Stomach (tissue), 9 donors: ENCODE results near the gene SMOC2. TPM values are rescaled to one million over a fixed set of nuclear protein-coding genes. Genes with fewer than 3 reads are reported as not detected.

Source experiments
- DNase-seq, 2 donors: peaks; one replicate each; pipeline versions ENCODE4 v3.0.0 to v3.0.0-alpha.2; 2013 to 2019
- H3K27ac ChIP-seq, 5 donors: fragments of 200-600 bp in 4 of 5; sonication (generic) in 4 of 5; one replicate each; pipeline ENCODE4 v1.5.1; 2013 to 2019; ENCODE audit warnings: mild to moderate bottlenecking in 1 of 5, moderate library complexity in 1 of 5
- H3K27me3 ChIP-seq, 3 donors: fragments of 200-600 bp; sonication (generic); one replicate each; pipeline ENCODE4 v1.5.1; 2017 to 2019; ENCODE audit warnings: mixed run types in 1 of 3
- H3K36me3 ChIP-seq, 4 donors: fragments of 200-600 bp; sonication (generic); 1 replicate in 3 of 4; 2 replicates in 1 of 4; pipeline ENCODE4 v1.5.1; 2016 to 2019
- H3K4me1 ChIP-seq, 4 donors: fragments of 200-600 bp; sonication (generic); one replicate each; pipeline ENCODE4 v1.5.1; 2016 to 2019
- H3K4me3 ChIP-seq, 4 donors: fragments of 200-600 bp; sonication (generic) in 3 of 4; one replicate each; pipeline ENCODE4 v1.5.1; 2016 to 2019; ENCODE audit warnings: mild to moderate bottlenecking in 1 of 4
- H3K9me3 ChIP-seq, 4 donors: fragments of 200-600 bp; sonication (generic); one replicate each; pipeline ENCODE4 v1.5.1; 2016 to 2019
- EP300 ChIP-seq: sonication (generic); formaldehyde crosslinking; IDR thresholded peaks from one replicate; pipeline ENCODE4 v1.6.1; 2017; ENCODE audit warnings: antibody characterized with exemption
- POLR2A ChIP-seq, 4 donors: fragments of 450-650 bp; IDR thresholded peaks; one replicate each; pipeline ENCODE4 v1.6.1; 2016; ENCODE audit warnings: antibody characterized with exemption in 4 of 4, control low read depth in 2 of 4, mild to moderate bottlenecking in 1 of 4, moderate library complexity in 1 of 4
- POLR2AphosphoS5 ChIP-seq, 3 donors: sonication (generic); formaldehyde crosslinking; IDR thresholded peaks; one replicate each; pipeline ENCODE4 v1.6.1; 2016; ENCODE audit warnings: antibody characterized with exemption in 3 of 3
- WGBS, 5 donors: extraction: QIAGEN DNeasy Blood & Tissue Kit in 3 of 5; methylation state at CpG; one replicate each; pipeline versions ENCODE4 v1.1.5 to v1.1.7; 2013 to 2018; 5-methylcytosine and 5-hydroxymethylcytosine counted together
- intact Hi-C: fragments of 100-400 bp; cut with DNase I; formaldehyde crosslinking; loops from one replicate; pipeline ENCODE4 v1.15.1; 2023; ENCODE audit warnings: low total_unique reads
- polyA plus RNA-seq, 3 donors: library from polyadenylated mRNA; stranded (reverse); fragments of 200-250 nt; gene quantifications; one replicate each; pipeline ENCODE4 v1.2.3, GENCODE V29; 2013
- total RNA-seq, 5 donors: library from RNA; depleted of rRNA; stranded (reverse); fragments of >200 nt; gene quantifications; one replicate each; pipeline versions ENCODE4 v1.1.0 to v1.2.3, GENCODE V29; 2014 to 2016
- TF ChIP-seq, protein P1 (sequence below), 7 experiments: fragments of 450-650 bp in 4 of 7; fragments of 200-600 bp in 3 of 7; sonication (generic) in 3 of 7; IDR thresholded peaks; one replicate each; pipeline ENCODE4 v1.5.1; 2016 to 2019; ENCODE audit warnings: antibody characterized with exemption in 7 of 7, control low read depth in 2 of 7, mild to moderate bottlenecking in 1 of 7
- donor health status: healthy with polysubstance abuse.
- donor health status: Bipolar disorder and iron deficiency.
- donor health status: healthy.

SMOC2 gene
- total and polyA plus RNA-seq, 8 donors: 7.9 to 520 (median 76.9) TPM

DNA sequence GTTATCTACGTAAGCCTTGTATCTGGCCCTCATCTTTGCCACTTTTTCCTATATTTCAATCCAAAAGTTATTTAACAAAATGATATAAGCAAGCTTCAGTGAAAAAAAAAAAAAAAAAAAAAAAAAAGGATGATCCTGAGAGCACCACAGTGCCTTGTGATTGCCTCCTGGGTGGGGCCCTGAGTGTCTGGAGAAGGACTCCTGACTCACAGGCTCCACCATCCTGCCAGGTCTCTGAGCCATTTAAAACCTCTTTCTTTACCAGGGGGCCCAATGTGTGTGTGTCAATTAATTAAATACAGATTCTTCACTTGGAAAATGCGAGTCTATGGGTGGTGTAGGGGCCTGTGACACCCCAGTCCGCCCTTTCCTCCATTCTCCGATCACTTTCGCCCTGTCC is 105.2 kb downstream of the SMOC2 start:
- Histone ChIP-seq H3K9me3 (no peaks in the 10 kb centered on the region), H3K36me3 (peaks cover 0 to 10% (median 0%) of the 10 kb centered on the region in 4 donors), H3K27ac (peak overlapping the region in 3 of 5 donors; percentile 35 to 60 (median 39)), H3K4me3 (no peak overlapping the region), H3K27me3 (no peaks in the 10 kb centered on the region), H3K4me1 (peaks cover 0 to 15% (median 5%) of the 10 kb centered on the region in 4 donors)
- intact Hi-C loops: no loop called here
- 80 to 94% (median 92%) methylated on average over 5 of the region's 5 CpGs for WGBS, 5 donors
- TF ChIP-seq POLR2AphosphoS5 (IDR thresholded peaks at IDR 0.05) (no peak), POLR2A (IDR thresholded peaks at IDR 0.05) (no peak), EP300 (no peak)
- TF ChIP-seq, protein P1, sequence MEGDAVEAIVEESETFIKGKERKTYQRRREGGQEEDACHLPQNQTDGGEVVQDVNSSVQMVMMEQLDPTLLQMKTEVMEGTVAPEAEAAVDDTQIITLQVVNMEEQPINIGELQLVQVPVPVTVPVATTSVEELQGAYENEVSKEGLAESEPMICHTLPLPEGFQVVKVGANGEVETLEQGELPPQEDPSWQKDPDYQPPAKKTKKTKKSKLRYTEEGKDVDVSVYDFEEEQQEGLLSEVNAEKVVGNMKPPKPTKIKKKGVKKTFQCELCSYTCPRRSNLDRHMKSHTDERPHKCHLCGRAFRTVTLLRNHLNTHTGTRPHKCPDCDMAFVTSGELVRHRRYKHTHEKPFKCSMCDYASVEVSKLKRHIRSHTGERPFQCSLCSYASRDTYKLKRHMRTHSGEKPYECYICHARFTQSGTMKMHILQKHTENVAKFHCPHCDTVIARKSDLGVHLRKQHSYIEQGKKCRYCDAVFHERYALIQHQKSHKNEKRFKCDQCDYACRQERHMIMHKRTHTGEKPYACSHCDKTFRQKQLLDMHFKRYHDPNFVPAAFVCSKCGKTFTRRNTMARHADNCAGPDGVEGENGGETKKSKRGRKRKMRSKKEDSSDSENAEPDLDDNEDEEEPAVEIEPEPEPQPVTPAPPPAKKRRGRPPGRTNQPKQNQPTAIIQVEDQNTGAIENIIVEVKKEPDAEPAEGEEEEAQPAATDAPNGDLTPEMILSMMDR (IDR thresholded peaks at IDR 0.05): no peak
- DNase-seq: no peak

DNA sequence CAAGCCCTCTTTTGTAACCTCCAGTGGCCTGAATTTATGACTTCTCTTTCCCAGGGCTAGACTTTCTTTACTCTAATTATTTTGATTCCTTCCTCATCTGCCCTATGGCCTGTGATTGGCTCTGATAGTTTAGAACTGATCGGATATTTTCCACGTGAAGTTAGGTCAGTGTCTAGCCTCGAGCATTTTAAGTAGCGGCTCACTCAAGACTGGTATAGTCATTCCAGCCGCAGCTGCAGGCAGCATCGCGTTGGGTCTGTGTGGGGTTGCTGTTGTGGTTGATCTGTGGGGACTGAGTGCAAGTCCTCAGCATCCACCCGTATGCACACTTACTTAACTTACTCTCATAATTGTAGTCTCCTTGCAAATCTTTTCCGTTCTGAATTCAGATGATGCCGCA is 105.7 kb downstream of the SMOC2 start:
- Histone ChIP-seq H3K4me3 (no peak overlapping the region), H3K9me3 (no peaks in the 10 kb centered on the region), H3K27me3 (no peaks in the 10 kb centered on the region), H3K36me3 (peaks cover 0 to 15% (median 0%) of the 10 kb centered on the region in 4 donors), H3K27ac (peak overlapping the region in 2 of 5 donors; percentile 35 to 60), H3K4me1 (peaks cover 0 to 10% (median 3%) of the 10 kb centered on the region in 4 donors)
- DNase-seq: no peak
- 89 to 93% (median 91%) methylated on average over 10 of the region's 10 CpGs for WGBS, 5 donors
- intact Hi-C loops: no loop called here
- TF ChIP-seq, protein P1 (IDR thresholded peaks at IDR 0.05): no peak
- TF ChIP-seq POLR2AphosphoS5 (IDR thresholded peaks at IDR 0.05) (no peak), POLR2A (IDR thresholded peaks at IDR 0.05) (no peak), EP300 (no peak)

DNA sequence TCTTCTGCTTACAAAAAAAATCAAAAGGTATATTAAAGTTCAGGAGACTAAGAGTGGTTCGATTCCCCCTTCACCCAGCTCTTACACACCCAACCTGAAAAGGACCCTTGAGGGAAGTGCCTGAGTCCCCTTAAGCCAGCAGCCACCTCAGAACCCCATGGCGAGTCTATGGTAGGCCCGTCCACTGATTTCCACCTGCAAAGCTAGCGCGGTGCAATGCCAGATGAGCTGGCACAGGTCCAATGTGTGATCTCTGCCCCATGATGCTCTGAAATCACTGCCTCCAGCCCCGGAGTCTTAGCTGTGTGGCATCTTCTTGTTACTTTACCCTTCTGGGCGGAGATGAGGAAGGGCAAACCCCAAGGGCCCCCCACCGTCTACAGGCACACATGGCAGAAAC is 109.3 kb downstream of the SMOC2 start:
- Histone ChIP-seq H3K9me3 (no peaks in the 10 kb centered on the region), H3K4me3 (no peak overlapping the region), H3K27me3 (no peaks in the 10 kb centered on the region), H3K36me3 (peaks cover 0 to 33% (median 0%) of the 10 kb centered on the region in 4 donors), H3K4me1 (peaks cover 0 to 2% (median 0%) of the 10 kb centered on the region in 4 donors), H3K27ac (no peak overlapping the region)
- intact Hi-C loops: no loop called here
- DNase-seq: no peak
- TF ChIP-seq POLR2A (IDR thresholded peaks at IDR 0.05): no peak
- TF ChIP-seq POLR2AphosphoS5 (IDR thresholded peaks at IDR 0.05): no peak
- TF ChIP-seq, protein P1 (IDR thresholded peaks at IDR 0.05): no peak
- TF ChIP-seq EP300: no peak
- WGBS, 5 donors: 82 to 92% (median 87%) methylated on average over 8 of the region's 8 CpGs

DNA sequence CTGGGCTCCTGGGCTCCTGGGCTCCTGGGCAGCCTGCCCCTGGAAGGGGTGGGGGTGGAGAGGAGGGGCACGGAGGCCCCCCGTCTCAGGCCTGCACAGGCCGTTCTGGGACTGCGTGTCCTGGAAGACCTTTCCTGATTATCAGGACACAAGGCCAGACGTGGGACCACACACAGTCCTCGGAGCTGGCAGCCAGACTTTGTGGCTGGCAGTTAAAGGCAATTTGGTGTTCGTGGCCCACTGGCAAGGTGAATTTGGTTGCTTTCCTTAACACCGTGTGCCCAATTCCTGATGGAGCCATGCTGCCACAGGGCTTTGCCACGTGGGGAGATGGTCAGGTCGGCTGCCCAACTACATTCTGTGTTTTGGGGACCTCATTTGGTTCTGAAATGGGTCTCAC is 113.5 kb downstream of the SMOC2 start:
- intact Hi-C loops: no loop called here
- WGBS, 5 donors: 61 to 76% (median 69%) methylated on average over 10 of the region's 10 CpGs

DNA sequence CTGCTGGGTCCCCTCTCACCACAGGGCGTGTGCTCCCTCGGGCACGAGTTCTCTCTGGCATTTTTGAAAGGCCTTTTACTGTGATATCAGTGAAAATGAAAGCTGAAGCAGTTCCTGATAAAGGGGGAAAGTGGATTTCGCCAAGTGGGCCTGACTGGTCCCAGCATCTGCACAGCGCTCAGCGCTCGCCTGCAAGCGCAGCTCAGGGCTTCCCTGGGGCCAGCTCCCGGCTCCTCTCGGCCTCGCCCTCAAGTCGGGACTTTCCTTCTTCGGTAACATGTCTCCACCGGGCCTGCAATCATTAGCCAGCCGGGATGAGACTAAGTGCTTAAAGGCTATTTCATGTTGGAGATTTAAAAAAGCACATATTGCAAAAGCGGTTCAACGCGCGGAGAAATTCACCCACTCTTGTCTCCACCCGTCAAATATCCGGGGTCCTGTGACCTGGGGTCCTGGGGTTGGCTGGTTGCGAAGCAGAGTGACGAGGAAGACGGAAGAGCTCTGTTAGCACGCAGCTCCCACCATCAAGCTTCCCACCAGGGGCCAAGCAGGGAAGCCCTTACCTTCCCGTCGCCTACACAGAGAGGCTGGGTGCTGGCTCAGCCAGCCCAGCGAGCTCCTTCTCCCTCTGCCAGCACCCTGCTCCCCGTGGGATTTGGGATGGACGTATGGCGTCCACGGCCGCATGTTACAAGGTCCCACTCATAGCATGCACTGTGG is 114.1 kb downstream of the SMOC2 start:
- no peak for DNase-seq
- no peak overlapping the region for H3K4me3 ChIP-seq
- H3K9me3 ChIP-seq: no peaks in the 10 kb centered on the region
- peaks cover 0 to 10% (median 0%) of the 10 kb centered on the region in 4 donors for H3K4me1 ChIP-seq
- TF ChIP-seq POLR2A (IDR thresholded peaks at IDR 0.05) (no peak), POLR2AphosphoS5 (IDR thresholded peaks at IDR 0.05) (no peak), EP300 (no peak)
- TF ChIP-seq, protein P1 (IDR thresholded peaks at IDR 0.05): no peak
- peaks cover 0 to 23% (median 0%) of the 10 kb centered on the region in 4 donors for H3K36me3 ChIP-seq
- peak overlapping the region in 2 of 5 donors; percentile 25 to 29 for H3K27ac ChIP-seq
- no peaks in the 10 kb centered on the region for H3K27me3 ChIP-seq
- WGBS, 5 donors: 87 to 94% (median 89%) methylated on average over 31 to 33 of the region's 33 CpGs
- intact Hi-C loops: no loop called here

More for the DNA sequence above, 113.5 kb downstream of the SMOC2 start:
- DNase-seq: no peak
- H3K9me3 ChIP-seq: no peaks in the 10 kb centered on the region
- peaks cover 0 to 23% (median 0%) of the 10 kb centered on the region in 4 donors for H3K36me3 ChIP-seq
- H3K27ac ChIP-seq: peak overlapping the region in 2 of 5 donors; percentile 25 to 29
- no peak overlapping the region for H3K4me3 ChIP-seq
- TF ChIP-seq EP300 (peak; percentile 79), POLR2AphosphoS5 (IDR thresholded peaks at IDR 0.05) (no peak)
- H3K27me3 ChIP-seq: no peaks in the 10 kb centered on the region
- H3K4me1 ChIP-seq: peaks cover 0 to 10% (median 0%) of the 10 kb centered on the region in 4 donors
